Mammary epithelial cell (primary cell): ENCODE results near the gene SEMA3G.

Experiments
- EZH2 ChIP-seq: IDR thresholded peaks from 2 replicates; pipeline ENCODE4 v1.6.1; 2012; ENCODE audit warnings: low read length, inconsistent platforms, borderline replicate concordance
- TF ChIP-seq, protein P1 (sequence below), 2 donors: IDR thresholded peaks in 1 of 2; conservative IDR thresholded peaks in 1 of 2; 2 replicates each; pipeline ENCODE4 v1.5.1; 2011 to 2012; ENCODE audit warnings: inconsistent platforms in 2 of 2, low read length in 2 of 2, mild to moderate bottlenecking in 2 of 2, control low read depth in 1 of 2, low read depth in 1 of 2; ENCODE audit not compliant: insufficient read depth in 1 of 2; ENCODE audit errors: extremely low read depth in 1 of 2

DNA sequence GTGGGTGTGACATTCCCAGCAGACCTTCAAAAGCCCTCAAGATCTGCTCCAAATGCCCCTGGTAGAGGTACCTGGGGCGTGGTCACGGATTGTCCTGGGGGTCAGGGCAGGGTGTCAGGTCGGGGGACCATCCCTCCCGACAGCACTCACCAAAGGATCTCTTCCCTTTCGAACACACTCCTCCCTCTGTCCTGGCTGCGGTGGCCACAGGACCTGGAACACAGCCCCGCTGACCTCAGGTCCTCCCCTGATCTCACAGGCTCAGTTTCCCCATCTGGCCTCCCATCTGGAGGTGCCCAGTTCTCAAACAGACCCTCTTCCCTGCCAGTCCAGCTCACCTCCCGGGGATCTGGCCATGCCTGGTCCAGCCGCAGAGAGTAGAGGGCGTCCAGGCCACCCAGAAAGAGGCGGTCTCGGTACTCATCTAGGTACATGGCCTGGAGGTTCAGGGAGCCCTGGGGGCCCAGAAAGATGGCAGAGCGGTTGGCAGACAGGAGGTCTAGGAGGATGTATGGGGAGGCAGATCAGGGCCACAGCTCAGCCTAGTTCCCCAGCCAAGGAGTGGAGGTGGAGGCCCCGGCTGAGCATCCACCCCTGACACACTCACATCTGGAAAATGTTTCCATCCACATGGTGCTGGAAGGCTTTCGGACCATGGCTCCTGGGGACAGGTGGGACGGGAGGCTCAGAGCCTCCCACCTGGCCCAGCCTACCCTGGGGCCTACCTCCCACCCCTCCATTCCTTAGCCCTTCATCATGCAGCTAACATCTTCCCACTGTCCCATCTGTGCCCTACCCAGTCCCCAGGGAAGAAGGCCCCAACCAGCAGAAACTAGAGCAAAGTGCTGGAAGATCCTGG, 2.3 kb downstream of the SEMA3G start:
- TF ChIP-seq, protein P1, sequence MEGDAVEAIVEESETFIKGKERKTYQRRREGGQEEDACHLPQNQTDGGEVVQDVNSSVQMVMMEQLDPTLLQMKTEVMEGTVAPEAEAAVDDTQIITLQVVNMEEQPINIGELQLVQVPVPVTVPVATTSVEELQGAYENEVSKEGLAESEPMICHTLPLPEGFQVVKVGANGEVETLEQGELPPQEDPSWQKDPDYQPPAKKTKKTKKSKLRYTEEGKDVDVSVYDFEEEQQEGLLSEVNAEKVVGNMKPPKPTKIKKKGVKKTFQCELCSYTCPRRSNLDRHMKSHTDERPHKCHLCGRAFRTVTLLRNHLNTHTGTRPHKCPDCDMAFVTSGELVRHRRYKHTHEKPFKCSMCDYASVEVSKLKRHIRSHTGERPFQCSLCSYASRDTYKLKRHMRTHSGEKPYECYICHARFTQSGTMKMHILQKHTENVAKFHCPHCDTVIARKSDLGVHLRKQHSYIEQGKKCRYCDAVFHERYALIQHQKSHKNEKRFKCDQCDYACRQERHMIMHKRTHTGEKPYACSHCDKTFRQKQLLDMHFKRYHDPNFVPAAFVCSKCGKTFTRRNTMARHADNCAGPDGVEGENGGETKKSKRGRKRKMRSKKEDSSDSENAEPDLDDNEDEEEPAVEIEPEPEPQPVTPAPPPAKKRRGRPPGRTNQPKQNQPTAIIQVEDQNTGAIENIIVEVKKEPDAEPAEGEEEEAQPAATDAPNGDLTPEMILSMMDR (conservative IDR thresholded peaks at IDR 0.05 in 1 of 2, IDR thresholded peaks at IDR 0.05 in 1 of 2; ENCODE audit: extremely low read depth in 1 of 2, insufficient read depth in 1 of 2, low read depth in 1 of 2, low read length in 2 of 2): no peak
- TF ChIP-seq EZH2: no peak
